A673 (cell line): ENCODE results near the gene ZNF428. TPM values are rescaled to one million over a fixed set of nuclear protein-coding genes. Genes with fewer than 3 reads are reported as not detected.
A peak's percentile ranks its signal among the peaks of the same experiment; 100 is the strongest.

Experiments used
- BruUV-seq: library from RNA; stranded (reverse); fragments of 400-500 nt; replicated peaks from 2 replicates; lab custom pipeline; 2021; lab: Mats Ljungman, UMichigan
- CTCF ChIA-PET: fragments of 300-600 bp; sonication (Branson Sonifier 250); formaldehyde crosslinking; loops from one replicate; lab custom pipeline; 2022; ENCODE audit warnings: antibody characterized with exemption; lab: Charles Lee
- POLR2A ChIA-PET: fragments of 300-600 bp; sonication (Branson Sonifier 250); formaldehyde crosslinking; loops from one replicate; lab custom pipeline; 2022; ENCODE audit warnings: antibody characterized with exemption; ENCODE audit not compliant: low non-redundant PET; lab: Charles Lee
- DNase-seq: peaks from one replicate; pipeline ENCODE4 v3.0.0-alpha.2; 2015; ENCODE audit warnings: low spot score
- H3K27ac ChIP-seq: fragments of 200-600 bp; sonication (generic); 2 replicates; pipeline ENCODE4 v1.5.1; 2016; ENCODE audit warnings: mixed run types, low read depth, mild to moderate bottlenecking, mixed read lengths, antibody characterized with exemption, low read length; ENCODE audit not compliant: poor library complexity, severe bottlenecking
- H3K27me3 ChIP-seq: fragments of 200-600 bp; sonication (generic); replicated peaks from 2 replicates; pipeline ENCODE4 v1.6.1; 2017; ENCODE audit warnings: mixed run types, low read depth, mild to moderate bottlenecking, mixed read lengths, antibody characterized with exemption, low read length; ENCODE audit not compliant: insufficient read depth, poor library complexity
- H3K36me3 ChIP-seq: fragments of 200-600 bp; sonication (generic); 2 replicates; pipeline ENCODE4 v1.6.1; 2016; ENCODE audit warnings: mixed run types, mild to moderate bottlenecking, mixed read lengths, antibody characterized with exemption, low read length; ENCODE audit not compliant: insufficient read depth, poor library complexity, severe bottlenecking
- H3K4me1 ChIP-seq: fragments of 200-600 bp; sonication (generic); 2 replicates; pipeline ENCODE4 v1.6.1; 2017; ENCODE audit warnings: mixed run types, mild to moderate bottlenecking, mixed read lengths, antibody characterized with exemption, low read length; ENCODE audit not compliant: insufficient read depth, poor library complexity, severe bottlenecking
- H3K4me3 ChIP-seq: fragments of 200-600 bp; sonication (generic); 2 replicates; pipeline ENCODE4 v1.5.1; 2016; ENCODE audit warnings: low read depth, mixed run types, mild to moderate bottlenecking, mixed read lengths, low read length; ENCODE audit not compliant: poor library complexity, severe bottlenecking
- H3K9me3 ChIP-seq: fragments of 200-600 bp; sonication (generic); 2 replicates; pipeline ENCODE4 v1.6.1; 2016; ENCODE audit warnings: mixed run types, low read depth, mild to moderate bottlenecking, mixed read lengths, antibody characterized with exemption, low read length; ENCODE audit not compliant: poor library complexity, severe bottlenecking
- EZH2 ChIP-seq: fragments of 200-600 bp; sonication (generic); IDR thresholded peaks from 2 replicates; pipeline ENCODE4 v1.6.1; 2017; ENCODE audit warnings: borderline replicate concordance, low read depth, mild to moderate bottlenecking, mixed read lengths, antibody characterized with exemption, low read length; ENCODE audit not compliant: poor library complexity, severe bottlenecking
- intact Hi-C: fragments of 100-400 bp; cut with micrococcal nuclease; formaldehyde crosslinking; loops from one replicate; pipeline ENCODE4 v1.10.0; 2022; ENCODE audit not compliant: unreplicated experiment
- total RNA-seq: library from RNA; stranded (reverse); gene quantifications from 2 replicates; pipeline ENCODE4 v1.2.3, GENCODE V29; 2021
- TF ChIP-seq, protein P1 (sequence below): fragments of 300-800, 200-600 bp; sonication (generic); conservative IDR thresholded peaks from 2 replicates; pipeline ENCODE4 v1.5.1; 2017; ENCODE audit warnings: low read depth, mild to moderate bottlenecking, antibody characterized with exemption, low read length, moderate library complexity, mixed read lengths

The ZNF428 gene
- total RNA-seq, 1 experiment from 2014 or later = 65.7 TPM

GRCh38 chr19:43594710-43595604, 24.5 kb downstream of the ZNF428 start:
- Histone ChIP-seq H3K36me3 (peaks cover 27% of the 10 kb centered on the region), H3K27ac (peak overlapping the region; percentile 88), H3K4me3 (peak overlapping the region; percentile 78), H3K27me3 (no peaks in the 10 kb centered on the region), H3K4me1 (peaks cover 12% of the 10 kb centered on the region), H3K9me3 (no peaks in the 10 kb centered on the region)
- POLR2A ChIA-PET = interaction anchor here (0.8 kb wide), 2 partner anchors 40 to 450 kb away, joined by 5 read pairs; no protein-coding TSS in a partner anchor
- intact Hi-C loops = loop anchor here (5.0 kb wide), 1 partner anchor 148 kb away; no protein-coding TSS in a partner anchor
- BruUV-seq = no TSS peak
- DNase-seq = peak; percentile 80
- CTCF ChIA-PET = interaction anchor here (0.6 to 2.1 kb wide), 12 partner anchors 10 to 607 kb away, joined by 3 to 25 read pairs (median 5); no protein-coding TSS in a partner anchor
- no peak for TF ChIP-seq EZH2
- TF ChIP-seq, protein P1, sequence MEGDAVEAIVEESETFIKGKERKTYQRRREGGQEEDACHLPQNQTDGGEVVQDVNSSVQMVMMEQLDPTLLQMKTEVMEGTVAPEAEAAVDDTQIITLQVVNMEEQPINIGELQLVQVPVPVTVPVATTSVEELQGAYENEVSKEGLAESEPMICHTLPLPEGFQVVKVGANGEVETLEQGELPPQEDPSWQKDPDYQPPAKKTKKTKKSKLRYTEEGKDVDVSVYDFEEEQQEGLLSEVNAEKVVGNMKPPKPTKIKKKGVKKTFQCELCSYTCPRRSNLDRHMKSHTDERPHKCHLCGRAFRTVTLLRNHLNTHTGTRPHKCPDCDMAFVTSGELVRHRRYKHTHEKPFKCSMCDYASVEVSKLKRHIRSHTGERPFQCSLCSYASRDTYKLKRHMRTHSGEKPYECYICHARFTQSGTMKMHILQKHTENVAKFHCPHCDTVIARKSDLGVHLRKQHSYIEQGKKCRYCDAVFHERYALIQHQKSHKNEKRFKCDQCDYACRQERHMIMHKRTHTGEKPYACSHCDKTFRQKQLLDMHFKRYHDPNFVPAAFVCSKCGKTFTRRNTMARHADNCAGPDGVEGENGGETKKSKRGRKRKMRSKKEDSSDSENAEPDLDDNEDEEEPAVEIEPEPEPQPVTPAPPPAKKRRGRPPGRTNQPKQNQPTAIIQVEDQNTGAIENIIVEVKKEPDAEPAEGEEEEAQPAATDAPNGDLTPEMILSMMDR = peak; percentile 91

DNA sequence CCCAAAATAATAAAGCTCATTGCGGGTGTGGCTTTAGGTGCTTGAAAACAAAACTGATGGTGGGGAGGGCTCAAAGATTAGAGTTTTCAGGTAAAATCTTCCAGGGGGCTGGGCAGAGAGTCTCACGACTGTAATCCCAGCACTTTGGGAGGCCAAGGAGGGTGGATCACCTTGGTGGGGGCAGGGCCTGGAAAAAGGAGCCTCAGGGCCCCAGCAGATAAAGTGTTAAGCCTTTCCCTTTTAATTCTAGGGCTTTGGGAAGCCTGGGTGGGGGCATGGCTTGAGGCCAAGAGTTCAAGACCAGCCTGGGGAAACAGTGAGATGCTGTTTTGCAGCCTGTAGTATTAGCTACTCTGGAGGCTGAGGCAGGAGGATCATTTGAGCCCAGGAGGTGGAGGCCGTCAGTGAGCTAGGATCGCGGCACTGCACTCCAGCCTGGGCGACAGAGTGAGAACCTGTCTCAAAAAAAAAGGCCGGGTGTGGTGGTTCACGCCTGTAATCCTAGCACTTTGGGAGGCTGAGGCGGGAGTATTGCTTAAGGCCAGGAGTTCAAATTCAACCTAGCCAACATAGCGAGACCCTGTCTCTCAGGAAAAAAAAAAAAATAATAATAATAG, 25.2 kb downstream of the ZNF428 start:
- H3K4me1 ChIP-seq = peaks cover 12% of the 10 kb centered on the region
- no peak overlapping the region for H3K27ac ChIP-seq
- H3K27me3 ChIP-seq = no peaks in the 10 kb centered on the region
- no TSS peak for BruUV-seq
- H3K4me3 ChIP-seq = peak overlapping the region; percentile 78
- POLR2A ChIA-PET = interaction anchor here (0.8 kb wide), 1 partner anchor 39 kb away, joined by 5 read pairs; no protein-coding TSS in a partner anchor
- intact Hi-C loops = no loop called here
- peaks cover 20% of the 10 kb centered on the region for H3K36me3 ChIP-seq
- CTCF ChIA-PET = interaction anchor here (0.6 to 2.1 kb wide), 12 partner anchors 9 to 607 kb away, joined by 3 to 25 read pairs (median 4); no protein-coding TSS in a partner anchor
- no peak for DNase-seq
- TF ChIP-seq EZH2 = no peak
- TF ChIP-seq, protein P1 = no peak
- H3K9me3 ChIP-seq = no peaks in the 10 kb centered on the region

- Histone ChIP-seq H3K27me3 (no peaks in the 10 kb centered on the region), H3K9me3 (no peaks in the 10 kb centered on the region), H3K36me3 (peaks cover 13% of the 10 kb centered on the region), H3K27ac (no peak overlapping the region), H3K4me3 (no peak overlapping the region), H3K4me1 (peaks cover 12% of the 10 kb centered on the region)
- DNase-seq = no peak
- no TSS peak for BruUV-seq
- POLR2A ChIA-PET = no interaction called here
- CTCF ChIA-PET = no interaction called here
- intact Hi-C loops = no loop called here
- TF ChIP-seq EZH2 = no peak
- TF ChIP-seq, protein P1 = no peak
Observed at GRCh38 chr19:43592800-43593350, 26.6 kb downstream of the ZNF428 start.
